ENCODE results near the gene FAAP100.
A peak's percentile ranks its signal among the peaks of the same experiment; 100 is the strongest.
"Not testable (repeated sequence)": the region's sequence is repeated elsewhere in the genome, so short reads cannot be mapped to it uniquely, and the experiment has no call there.

FAAP100 gene

DNA sequence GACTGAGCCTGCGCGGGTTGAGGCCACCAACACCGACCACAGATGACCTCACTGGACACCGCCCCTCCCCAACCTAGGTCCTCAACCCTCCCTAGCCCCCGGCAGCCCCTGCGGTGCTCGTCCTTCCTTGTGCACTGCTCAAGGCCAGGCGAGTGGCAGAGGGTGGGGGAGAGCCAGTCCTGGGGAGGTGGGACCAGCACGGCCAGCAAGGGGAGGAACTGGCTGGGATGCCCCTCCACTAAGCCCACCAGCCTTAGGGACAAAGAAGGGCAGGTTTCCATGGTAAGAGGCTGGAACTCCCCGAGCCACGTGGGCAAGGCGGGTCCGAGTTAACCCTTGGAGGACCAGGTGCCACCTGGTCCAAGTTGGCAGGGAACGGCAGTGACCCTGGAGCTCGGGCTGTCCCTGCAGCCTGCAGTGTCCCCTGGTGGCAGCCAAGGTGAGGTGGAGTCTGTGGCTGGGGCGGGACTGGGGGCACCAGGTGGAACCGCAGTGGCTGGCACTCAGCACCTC lies 14.8 kb downstream of the FAAP100 start:
- peak; percentile 29 for DNase-seq

DNA sequence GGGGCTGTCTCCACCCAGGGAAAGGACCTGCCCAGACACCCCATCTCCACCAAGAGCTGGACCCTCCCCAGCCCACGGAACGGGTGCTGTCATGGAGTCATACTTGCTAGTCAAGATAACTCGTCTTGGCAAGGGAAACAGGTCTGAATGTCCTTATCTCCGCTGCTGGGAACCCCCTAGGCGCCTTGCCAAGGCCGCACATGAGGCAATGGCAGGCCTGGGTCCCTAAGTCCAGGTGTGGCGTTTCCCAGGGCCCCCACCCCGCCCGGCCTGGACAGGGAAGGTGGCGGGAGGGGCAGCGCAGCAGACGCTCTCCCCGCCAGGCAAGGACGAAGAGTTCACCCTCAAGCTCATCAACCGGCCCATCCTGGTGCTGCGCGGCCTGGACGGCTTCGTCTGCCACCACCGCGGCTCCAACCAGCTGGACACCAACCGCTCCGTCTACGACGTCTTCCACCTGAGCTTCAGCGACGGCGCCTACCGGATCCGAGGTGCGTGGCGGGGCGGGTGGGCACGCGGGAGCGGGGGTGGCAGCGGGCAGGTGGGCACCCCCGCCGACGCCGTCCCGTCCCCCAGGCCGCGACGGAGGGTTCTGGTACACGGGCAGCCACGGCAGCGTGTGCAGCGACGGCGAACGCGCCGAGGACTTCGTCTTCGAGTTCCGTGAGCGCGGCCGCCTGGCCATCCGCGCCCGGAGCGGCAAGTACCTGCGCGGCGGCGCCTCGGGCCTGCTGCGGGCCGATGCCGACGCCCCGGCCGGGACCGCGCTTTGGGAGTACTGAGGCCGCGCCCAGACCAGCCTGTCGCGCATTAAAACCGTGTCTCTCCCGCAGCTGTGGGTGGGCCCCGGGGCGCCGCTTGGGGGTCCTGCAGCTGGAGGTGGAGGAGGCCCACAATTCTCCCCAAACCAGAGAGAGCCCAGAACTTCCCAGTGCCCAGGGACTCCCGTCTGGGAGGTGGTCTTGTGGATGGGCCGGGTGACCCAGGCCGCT lies 15.6 kb downstream of the FAAP100 start:
- no peak for DNase-seq

DNA sequence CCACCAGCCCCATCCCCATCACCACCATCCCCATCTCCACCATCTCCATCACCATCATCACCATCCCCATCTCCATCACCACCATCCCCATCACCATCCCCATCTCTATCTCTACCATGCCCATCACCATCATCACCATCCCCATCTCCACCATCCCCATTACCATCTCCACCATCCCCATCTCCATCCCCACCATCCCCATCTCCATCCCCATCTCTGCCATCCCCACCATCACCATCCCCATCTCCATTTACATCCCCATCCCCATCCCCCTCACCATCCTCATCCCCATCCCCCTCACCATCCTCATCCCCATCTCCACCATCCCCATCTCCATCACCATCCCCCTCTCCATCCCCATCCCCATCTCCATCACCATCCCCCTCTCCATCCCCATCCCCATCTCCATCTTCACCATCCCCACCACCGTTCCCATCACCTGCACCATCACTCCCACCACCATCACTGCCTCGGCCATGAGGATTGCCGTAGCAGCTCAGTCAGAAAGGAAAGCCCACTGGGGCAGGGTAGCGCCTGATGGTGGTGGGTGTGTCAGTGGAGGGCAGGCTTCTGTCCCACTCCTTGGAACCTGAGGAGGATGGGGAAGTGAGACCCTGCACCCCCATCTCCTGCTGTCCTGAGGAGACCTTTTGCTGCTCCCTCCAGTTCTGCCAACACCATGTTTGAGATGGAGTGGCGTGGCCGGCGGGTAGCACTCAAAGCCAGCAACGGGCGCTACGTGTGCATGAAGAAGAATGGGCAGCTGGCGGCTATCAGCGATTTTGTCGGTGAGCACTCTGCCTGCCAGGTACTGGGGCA lies 16.5 kb downstream of the FAAP100 start:
- DNase-seq, result no peak

DNA sequence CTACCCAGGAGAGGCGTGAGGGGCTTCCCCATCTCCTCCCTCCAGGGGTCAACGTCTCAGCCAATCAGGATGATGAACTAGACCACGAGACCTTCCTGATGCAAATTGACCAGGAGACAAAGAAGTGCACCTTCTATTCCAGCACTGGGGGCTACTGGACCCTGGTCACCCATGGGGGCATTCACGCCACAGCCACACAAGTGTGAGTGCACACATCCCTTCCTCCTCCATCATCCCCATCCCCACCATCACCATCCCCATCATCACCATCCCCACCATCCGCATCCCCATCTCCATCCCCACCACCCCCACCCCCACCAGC lies 17.2 kb downstream of the FAAP100 start:
- no peak for DNase-seq

DNA sequence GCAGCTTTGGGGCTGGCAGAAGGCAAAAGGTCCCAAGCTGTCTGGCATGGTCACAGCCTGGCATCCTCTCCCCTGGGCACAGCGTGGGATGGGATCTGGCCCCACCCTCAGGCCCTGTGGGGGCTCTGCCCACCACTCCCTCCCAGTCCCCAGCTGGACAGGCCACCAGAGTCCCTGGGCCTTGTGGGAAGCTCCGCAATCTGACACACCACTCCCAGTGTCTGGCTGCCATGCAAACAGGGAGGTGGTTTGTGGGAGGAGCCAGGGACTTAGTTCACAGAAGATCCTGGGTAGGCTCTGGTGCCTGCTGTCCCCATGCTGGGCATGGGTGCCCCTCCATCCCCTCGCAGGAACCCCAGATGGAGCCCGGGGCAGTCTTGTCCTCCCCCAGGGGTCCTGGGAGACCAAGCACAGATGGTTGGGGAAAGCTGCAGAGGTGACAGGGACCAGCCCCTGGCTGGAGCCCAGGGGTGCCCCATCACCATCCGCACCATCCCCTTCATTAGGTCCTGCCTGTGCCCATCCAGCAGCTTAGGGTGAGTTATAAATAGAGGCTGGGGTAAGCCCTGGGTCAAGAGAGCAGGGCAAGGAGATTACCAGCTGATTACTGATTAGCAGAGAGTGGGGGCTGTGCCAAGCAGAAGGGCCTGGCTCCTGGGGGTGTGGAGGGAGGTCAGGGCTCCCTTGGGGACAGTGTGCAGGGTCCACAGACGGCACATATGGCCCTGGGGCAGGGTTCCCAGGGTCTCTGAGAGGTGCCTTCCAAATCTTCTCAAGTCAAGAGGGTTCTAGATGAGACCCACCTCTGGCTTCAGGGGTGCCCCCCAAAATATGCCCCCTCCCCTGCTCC lies 17.8 kb downstream of the FAAP100 start:
- DNase-seq, result no peak

DNA sequence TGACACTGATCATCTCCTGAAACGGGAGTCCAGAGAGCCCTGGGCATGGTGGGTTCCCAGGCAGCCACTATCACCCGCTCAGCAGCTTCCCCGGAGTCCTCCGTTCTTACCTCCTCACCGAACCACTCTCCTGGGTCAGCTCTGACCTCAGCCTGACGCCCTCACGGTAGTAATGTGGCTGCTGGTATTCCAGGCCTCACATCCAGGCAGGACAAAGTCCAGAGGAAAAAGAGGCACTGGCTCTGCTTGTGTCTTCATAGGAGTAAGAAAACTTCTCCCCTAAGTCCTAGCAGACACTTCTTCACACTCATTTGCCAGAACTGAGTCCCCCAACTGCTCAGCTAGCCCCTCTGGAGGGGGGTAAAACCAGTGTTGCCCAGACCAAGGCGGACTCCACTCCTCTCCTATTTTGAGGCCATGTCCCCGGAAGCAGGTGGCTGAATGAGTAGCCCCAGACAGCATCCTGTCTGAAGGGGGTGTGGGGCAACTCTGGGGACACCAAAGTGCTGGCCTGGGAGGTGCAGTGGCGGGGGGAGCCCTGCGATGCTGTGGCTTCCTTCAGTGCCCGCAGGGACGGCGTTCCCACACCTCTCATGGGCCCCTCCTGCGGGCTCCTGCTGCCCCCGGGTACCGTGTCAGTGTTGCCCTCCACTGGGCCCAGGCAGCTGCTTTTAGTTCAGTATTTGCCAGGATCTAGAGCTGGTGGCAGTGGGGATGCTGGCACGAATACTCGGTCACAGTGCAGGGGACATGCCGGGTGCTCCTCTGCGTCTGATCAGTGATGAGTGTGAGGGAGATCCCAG lies 18.6 kb downstream of the FAAP100 start:
- no peak for DNase-seq

DNA sequence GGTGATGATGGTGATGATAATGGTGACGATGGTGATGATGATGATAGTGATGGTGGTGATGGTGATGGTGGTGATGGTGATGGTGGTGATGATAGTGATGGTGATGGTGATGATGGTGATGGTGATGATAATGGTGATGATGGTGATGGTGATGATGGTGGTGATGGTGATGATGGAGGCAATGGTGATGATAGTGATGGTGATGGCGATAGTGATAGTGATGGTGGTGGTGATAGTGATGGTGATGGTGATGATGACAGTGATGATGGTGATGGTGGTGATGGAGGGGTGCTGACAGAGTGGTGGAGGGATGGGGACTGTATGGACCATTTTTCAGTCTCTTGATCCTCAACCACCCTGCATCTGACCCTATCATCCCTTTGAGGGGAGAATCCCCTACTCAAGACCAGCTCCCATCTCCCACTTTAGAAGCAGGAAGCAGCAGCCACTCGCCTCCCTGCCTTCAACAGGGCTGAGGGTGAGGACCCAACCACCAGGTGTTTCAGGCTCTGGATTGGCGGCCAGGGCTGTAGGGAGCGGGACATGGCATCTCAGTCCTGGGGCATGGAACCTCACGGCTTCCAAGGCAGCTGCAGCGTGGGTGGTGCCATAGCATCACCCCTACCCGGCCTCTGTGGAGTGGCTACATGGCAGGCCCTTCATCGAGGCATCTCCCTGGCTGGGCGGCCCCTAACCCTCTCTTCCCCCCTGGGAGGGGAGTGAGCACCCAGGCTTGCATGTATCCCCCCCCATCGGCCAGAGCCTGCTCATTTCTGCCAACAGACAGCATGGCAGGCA lies 19.5 kb downstream of the FAAP100 start:
- DNase-seq, result no peak

DNA sequence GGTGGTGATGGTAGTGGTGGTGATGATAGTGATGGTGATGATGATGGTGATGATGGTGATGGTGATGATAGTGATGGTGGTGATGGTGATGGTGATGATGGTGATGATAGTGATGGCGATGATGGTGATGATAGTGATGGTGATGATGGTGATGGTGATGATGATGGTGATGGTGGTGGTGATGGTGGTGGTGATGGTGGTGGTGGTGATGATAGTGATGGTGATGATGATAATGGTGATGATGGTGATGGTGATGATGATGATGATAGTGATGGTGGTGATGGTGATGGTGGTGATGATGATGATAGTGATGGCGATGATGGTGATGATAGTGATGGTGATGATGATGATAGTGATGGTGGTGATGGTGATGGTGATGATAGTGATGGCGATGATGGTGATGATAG lies 20.2 kb downstream of the FAAP100 start:
- not testable (repeated sequence) for DNase-seq

DNA sequence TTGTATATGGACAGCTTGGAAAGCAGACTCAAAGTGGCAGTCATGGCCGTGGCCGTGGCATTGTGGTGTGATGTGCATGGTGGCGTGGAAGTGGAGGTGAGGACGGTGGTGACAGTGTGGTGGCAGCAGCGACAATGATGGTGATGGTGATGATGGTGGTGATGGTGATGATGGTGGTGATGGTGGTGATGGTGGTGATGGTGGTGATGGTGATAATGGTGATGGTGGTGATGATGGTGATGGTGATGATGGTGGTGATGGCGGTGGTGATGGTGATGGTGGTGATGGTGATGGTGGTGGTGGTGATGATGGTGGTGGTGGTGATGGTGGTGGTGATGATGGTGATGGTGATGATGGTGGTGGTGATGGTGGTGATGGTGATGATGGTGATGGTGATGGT lies 21.1 kb downstream of the FAAP100 start:
- DNase-seq, result not testable (repeated sequence)

DNA sequence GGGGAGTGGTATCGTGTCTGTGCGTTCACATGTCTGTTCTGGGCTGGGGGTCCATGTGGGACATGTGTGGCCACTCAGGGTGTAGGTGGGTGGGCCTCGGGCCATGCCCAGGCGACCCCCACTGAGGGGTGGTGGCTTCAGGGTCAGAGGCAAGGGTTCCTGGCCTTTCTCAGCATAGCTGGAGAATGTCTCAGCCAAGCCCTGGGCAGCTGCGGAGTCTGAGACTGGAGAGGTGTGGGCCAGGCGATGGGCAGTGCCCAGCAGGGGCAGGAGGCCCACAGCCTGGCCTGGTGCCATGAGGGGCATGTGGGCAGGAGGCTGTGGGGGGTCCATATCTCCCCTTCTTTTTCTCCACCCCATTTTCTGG lies 22.7 kb downstream of the FAAP100 start:
- DNase-seq, result no peak

DNA sequence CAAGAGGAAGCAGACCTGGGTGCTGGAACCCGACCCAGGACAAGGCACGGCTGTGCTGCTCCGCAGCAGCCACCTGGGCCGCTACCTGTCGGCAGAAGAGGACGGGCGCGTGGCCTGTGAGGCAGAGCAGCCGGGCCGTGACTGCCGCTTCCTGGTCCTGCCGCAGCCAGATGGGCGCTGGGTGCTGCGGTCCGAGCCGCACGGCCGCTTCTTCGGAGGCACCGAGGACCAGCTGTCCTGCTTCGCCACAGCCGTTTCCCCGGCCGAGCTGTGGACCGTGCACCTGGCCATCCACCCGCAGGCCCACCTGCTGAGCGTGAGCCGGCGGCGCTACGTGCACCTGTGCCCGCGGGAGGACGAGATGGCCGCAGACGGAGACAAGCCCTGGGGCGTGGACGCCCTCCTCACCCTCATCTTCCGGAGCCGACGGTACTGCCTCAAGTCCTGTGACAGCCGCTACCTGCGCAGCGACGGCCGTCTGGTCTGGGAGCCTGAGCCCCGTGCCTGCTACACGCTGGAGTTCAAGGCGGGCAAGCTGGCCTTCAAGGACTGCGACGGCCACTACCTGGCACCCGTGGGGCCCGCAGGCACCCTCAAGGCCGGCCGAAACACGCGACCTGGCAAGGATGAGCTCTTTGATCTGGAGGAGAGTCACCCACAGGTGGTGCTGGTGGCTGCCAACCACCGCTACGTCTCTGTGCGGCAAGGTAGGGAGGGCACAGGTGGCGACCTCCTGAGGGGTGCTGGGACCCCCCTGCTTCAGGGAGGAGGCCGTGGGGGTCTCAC lies 23.3 kb downstream of the FAAP100 start:
- DNase-seq, result no peak

DNA sequence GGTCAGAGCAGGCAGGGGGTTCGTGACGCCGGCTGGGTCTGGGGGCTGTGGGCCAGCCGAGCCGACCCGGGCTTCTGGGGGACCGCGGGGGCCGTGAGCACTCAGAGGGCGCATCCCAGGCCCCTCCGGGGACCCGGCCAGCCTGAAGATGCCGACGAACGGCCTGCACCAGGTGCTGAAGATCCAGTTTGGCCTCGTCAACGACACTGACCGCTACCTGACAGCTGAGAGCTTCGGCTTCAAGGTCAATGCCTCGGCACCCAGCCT lies 23.8 kb downstream of the FAAP100 start:
- no peak for DNase-seq

DNA sequence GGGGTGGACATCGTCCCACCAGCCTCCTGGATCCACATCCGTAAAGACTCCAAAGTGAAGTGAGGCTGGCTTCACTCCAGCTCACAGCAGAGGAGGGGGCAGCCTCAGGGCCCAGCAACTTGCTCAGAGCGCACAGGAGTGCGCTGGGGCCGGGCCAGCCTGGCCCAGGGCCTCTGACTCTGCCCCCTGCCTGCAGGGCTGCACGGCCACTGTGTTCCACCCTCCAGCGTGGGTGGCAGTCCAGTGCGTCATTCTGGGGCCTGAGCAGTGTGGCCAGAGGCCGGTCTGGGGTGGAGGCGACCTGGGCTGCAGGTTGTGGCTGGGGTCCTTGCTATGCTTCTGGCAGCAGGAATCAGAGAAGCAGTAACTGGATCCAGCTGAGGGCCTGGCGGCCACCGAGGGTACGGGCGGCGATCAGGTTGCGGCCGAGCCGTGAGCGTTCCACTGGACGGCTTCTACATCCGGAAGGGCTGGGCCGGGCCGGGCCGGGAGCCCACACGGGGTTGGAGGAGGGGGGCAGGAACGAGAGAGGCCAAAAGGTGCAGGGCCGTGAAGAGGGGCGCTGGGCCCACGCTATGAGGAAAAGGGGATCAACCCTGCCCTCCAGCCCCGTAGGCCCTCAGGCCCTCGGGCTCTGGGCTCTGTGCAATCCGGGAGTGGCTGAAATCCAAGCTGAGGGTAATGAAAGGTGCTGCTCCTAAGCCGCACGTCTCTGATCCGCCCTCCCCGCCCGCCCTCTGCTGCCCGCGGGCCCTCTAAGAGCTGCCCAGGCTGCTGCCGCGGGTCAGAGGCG lies 24.4 kb downstream of the FAAP100 start, which contains the start of gene FSCN2:
FSCN2 (plus strand) TSS at position 787 of the 793 bp plus-strand sequence. CDS start 155 bp downstream, outside the sequence.
- no peak for DNase-seq

DNA sequence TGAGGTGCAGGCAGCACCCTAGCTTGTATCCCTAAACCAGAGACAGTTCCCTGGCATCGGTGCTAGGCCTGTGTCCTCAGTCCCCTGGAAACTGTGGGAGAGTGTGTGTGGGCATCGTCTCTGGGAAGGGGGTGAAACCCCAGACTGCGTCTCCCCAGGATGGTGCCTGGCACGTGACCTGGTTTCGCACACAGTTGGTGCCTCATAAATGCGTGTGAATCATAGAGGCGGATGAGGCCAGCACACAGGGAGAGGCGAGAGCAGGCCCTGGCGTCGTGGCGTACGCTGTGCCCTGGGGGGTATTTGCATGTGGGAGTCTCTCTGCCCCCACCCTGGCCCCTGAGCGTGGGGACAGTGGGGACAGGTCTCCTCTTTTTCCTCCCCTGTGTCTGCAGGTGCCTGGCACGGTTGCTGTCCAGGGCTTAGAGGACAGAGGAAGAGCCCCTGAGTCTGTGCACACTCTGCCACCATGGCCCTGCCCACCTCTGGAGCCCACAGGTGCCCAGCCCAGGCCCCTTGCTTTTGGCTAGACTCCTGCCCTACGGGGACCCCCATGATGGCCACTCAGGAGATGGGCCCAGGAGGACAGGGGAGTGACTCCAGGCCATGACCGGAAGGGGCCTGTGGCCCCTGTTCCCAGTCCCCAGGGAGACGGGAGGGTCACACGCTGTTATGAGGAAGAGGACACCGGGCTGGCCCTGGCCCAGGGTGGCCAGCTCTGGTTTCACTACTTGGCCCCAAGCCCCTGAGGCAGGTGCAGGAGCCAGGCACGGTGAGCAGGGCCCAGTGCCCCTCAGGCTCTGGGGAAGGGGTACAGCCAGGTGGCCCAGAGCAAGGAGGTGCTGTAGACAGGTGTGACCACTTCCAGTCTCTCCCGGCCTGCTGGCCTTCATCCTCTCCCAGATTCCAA lies 25.2 kb downstream of the FAAP100 start:
- no peak for DNase-seq

DNA sequence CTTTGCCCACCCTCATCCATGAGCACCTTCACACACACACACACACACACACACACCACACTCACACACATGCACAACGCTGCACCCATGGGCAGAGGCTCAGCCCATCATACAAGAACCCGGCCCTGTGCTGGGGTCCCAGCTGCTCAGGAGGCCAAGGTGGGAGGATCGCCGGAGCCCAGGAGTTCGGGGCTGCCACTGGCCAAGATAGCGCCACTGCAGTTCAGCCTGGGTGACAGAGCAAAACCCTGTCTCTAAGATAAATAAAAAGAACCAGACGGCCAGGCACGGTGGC lies 27.3 kb downstream of the FAAP100 start:
- DNase-seq, result no peak

DNA sequence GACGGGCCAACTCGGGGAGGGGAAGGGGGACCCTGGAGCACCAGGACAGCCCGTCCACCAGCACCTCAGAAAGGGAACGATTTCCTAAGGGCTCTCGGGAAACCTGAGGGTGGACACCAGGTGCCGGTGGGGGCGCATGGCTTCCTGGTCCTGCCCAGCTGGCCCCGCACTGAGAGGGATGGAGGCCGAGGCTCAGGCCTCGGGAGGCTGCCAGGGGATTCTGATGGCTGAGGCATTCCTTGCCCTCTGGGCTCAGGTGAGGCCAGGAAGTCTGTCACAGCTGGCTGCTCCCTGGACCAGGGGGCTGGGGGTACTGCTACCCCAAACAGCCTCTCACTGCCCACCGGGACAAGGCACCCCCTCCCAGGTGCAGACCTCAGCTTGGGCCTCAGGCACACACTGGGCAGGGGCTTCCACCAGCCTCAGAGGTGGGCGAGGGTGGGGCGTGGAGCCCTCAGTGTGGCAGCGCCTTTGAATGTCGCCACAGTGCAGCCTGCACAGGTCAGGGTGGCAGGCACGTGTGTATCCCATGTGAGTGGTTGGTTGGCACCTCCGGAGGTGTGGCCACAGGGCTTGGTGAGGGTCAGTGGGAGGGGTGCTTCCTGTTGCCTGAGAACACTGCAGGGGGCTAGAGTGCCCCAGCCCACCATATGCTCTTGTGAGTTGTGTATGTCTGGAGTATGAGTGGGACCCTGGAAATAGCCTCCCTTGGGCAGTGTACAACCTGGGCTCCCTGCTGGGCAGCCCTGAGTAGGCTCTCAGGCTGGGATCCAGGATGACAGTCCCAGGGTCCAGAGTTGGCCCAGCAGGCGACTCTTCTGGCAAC lies 27.9 kb downstream of the FAAP100 start:
- no peak for DNase-seq

DNA sequence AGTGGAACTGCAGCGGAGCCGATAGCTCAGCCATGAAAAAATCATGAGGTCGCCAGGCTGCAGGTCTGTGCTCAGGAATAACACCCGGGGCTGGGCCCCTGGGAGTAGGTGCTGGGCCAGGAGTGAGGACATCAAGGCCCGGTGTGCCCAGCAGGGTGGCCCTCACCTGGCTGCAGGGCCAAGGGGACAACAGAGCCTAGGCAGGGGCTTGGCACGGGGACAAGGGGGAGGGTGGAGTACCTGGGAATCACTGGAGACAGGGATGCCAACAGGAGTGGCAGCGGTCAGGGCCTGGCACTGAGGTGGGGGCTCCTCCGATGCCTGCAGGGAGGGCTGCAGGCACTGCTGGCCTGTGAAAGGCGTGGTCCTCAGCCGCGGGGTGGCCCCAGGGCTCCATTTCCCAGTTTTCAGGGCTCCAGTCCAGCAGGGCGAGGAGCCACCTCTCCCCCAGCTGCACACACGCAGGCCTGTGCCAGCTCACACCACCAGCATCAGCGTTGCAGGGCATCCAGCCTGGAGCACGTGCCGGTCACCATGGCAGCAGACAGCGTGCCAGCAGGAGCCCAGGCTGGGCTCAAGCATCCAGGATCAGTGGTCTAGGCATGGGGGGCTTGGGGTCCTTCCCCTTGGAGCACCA lies 28.6 kb downstream of the FAAP100 start:
- DNase-seq, result no peak
